Choroid plexus epithelial cell (primary cell): ENCODE results near the gene PFKP.

ENCODE experiments used
- DNase-seq: peaks from one replicate; pipeline ENCODE4 v3.0.0-alpha.2; 2010; ENCODE audit warnings: low read depth
- H3K4me3 ChIP-seq: 2 replicates; pipeline ENCODE4 v1.5.1; 2011; ENCODE audit warnings: low read depth, mild to moderate bottlenecking, control low read depth, low read length, moderate library complexity
- CTCF ChIP-seq: conservative IDR thresholded peaks from 2 replicates; pipeline ENCODE4 v1.5.1; 2011; ENCODE audit warnings: low read depth, mild to moderate bottlenecking, control low read depth, inconsistent platforms, low read length, moderate library complexity

PFKP gene

DNA sequence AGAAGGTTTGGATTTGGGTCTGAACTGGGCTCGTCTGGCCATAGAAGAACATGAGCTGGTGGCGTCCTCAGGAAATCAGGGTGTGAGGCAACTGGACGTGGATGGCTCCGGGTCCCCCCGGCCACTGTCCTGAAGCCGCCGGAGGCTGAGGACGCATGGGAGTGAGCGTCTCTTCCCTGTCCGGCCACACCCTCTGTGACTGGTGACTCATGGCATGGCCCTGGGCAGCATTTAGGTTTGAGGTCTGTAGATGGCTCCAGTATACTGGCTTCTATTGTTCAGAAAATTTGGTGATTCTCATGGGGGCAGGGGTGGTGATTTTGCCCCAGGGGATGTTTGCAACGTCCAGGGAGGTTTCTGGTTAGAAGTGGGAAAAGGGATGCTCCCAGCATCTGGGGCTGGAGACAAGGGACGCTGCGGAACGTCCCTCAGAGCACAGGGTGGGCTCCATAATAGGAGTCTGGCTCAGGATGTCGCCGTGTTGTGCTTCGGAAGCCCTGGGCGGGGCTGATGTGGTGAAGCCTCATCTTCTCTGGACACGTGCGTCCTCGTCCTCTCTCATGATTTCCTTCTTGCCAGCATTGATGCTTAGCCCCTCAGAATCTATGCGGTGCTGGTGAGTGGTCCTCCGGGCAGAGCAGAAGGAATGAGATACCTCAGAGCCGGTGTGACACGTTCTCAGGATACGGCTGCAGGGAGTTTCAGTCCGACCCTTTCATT lies 55.3 kb downstream of the PFKP start:
- no peak overlapping the region for H3K4me3 ChIP-seq
- TF ChIP-seq CTCF = no peak
- DNase-seq = no peak

DNA sequence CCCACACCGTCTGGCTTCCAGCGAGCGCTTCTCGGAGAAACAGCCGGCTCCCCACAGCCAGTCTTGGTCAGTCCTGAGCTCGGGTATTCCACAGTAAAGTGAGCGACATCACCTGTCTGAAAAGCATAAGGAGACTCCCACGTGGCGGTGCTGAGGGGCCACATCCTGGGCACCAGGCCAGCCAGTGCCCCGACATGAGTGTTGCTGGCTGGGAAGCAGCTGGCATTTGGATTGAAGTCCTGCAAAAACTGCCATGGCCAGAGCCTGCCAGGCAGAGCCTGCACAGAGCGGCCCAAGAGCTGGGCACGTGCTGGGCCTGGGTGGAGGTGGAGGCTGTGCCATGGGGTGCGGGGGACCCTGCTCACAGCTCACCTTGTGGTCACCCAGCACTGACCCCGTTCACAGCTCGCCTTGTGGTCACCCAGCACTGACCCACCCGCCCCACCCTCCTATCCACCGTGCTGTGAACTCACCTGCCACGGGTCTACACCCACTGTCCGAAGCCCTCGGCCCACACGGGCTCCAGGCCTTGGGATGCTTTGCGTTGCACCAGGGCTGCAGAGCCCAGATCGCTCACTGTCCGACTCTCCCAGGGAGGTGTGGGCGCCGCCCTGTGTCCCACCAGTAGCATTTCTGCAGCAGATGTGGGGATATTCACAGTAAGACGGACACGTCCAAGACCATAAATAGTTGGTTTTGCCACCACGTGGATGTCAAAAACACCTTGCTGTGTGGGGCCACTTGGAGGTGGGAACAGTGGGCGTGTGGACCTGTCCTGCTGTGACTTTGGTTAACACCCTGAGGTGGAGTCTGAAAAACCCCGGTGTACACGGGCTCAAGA lies 56.4 kb downstream of the PFKP start:
- no peak overlapping the region for H3K4me3 ChIP-seq
- no peak for TF ChIP-seq CTCF
- DNase-seq = no peak

DNA sequence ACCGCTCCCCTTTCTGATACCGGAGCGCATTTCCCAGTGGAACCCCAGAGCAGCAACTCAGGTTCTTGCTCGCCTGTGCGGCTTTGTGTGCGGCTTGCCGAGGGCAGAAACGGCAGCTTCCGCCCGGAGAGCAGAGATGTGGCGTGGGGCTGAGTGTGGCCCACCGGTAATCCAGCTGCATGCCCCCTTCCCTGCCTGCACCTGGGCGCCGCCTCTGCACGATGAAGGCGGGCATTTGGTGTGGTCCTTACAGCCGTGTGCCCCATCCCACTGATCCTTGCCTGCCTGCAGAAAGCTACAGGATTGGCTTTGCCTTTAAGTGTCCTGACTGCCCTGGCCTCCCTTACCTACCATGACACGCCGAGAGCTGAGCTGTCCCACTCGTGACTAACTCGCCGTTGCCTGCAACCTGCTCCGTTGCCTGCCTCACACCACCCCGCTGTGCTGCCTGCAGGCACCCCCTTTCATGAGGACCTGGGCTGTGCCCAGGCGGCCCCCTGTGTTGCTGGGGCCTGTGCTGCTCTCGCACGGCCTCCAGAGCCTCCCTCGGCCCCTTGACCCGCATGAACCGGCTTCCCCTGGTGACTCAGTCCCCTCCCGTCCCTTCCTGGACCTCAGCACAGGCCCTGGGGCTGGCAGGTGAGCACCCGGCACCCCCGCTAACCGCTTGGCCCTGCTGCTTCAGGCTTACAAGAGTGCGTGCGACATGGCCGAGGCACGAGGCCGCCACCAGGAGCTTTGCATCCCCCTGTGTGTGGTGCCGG lies 57.2 kb downstream of the PFKP start:
- H3K4me3 ChIP-seq = no peak overlapping the region
- no peak for TF ChIP-seq CTCF
- DNase-seq = no peak

DNA sequence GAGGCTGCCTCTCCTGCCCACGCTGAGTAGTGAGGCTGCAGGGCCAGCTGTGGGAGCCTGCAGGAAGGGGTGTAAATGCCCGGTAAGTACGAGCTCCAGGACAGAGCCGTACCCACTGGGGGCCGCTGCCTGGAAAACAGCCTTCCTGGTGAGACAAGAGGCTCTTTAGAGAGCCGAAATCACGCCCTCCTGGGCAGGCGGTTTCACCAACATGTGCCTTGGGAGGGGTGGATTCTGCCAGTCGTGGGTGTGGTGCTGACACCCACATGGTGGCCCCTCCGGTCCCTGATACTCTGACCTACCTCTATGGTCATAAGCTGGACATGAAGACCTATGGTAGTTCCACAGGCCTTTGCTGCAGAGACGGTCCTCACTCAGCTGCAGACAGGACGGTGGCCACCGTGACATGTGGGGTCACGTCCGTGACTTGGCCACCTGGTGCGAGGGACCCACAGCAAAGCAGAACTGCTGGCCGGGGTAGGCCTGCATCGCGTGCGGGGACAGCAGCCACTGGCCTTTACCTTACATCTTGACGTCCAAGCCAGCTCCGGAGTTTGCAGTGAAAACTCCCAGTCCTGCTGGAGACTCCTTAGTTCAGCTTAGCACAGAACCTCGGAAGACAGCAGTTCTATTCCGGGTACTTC lies 58.3 kb downstream of the PFKP start:
- no peak for TF ChIP-seq CTCF
- DNase-seq = no peak
- no peak overlapping the region for H3K4me3 ChIP-seq

GRCh38 chr10:3126249-3126648 lies 58.9 kb downstream of the PFKP start:
- no peak overlapping the region for H3K4me3 ChIP-seq
- no peak for TF ChIP-seq CTCF
- DNase-seq = no peak

DNA sequence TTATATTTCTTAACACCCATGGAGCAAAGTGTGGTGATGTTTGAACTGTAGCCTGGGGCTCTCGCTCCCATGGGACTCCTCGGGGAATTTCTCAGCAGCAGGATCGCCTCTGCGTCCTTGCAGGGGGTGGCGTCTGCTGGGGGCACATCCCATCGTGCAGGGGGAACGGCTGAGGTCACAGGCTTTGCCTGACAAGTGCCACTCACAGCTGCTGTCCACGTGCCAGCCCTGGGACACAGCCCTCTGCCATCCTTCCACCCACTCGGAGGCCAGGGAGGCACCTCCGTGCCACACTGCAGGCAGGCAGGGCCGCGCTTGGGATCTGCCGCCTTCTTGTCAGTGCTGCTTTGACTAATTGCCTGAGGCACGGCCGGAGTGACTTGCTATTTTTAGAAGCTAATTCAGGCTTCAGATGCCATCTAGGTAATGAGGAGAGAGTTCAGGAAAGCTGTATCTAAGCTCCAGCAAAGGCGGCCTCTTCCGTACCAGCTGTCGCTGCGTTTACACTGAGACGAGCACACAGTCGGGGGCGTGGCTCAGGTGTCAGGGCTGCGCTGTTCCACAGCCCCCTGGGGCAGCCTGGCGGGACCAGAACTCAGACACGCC lies 59.5 kb downstream of the PFKP start:
- H3K4me3 ChIP-seq = no peak overlapping the region
- DNase-seq = peak; percentile 16
- no peak for TF ChIP-seq CTCF
